ENCODE measurements around the gene XYLT1.

XYLT1 gene

GRCh38 chr16:17289674-17290635 is 180.8 kb downstream of the XYLT1 start:
- DNase-seq (ENCODE audit: low read depth, low spot score) = no peak

- DNase-seq (ENCODE audit: low read depth, low spot score) = no peak
These were observed 181.7 kb downstream of the XYLT1 start for GRCh38 chr16:17289050-17289449.

GRCh38 chr16:17287166-17287800 is 183.5 kb downstream of the XYLT1 start:
- no peak for DNase-seq (ENCODE audit: low read depth, low spot score)

DNA sequence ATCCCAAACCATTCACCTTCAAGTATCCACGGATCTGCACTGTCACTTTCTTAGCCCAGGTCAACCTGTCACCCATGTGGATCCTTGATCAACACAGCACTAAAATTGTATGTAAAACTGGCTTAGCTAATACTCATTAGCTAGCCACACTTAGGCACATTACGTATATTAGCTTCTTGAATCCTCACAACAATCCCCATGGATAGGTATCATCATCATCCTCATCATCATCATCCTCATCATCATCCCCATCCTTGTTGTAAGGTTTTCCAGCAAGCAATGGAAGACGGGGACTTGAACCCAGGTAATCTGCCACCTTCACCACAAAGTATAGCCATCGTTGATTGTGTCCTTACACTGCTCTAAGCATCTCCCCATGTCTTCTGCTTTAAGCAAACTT is 184.3 kb downstream of the XYLT1 start:
- no peak for DNase-seq (ENCODE audit: low read depth, low spot score)

DNA sequence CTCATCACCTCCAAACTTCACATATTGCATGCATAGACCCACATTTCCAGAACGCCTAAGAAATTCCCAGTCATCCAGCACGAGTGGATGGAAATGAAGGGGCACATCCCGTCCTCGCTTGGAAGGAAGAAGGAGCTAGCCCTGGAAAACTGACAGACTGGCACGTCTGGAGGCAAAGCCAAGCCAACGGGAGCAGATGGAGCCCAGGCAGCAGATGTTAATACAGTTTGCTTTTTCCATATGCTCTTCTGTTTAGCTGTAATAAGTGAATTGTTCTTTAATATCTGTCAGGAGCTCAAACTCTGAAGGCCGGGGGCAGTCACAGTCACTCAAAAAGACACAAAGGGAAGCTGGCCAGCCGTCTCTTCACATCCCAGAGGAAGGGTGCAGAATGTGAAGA is 187.7 kb downstream of the XYLT1 start:
- no peak for DNase-seq (ENCODE audit: low read depth, low spot score)

GRCh38 chr16:17282247-17282646 is 188.5 kb downstream of the XYLT1 start:
- no peak for DNase-seq (ENCODE audit: low read depth, low spot score)

GRCh38 chr16:17281052-17281451 is 189.7 kb downstream of the XYLT1 start:
- no peak for DNase-seq (ENCODE audit: low read depth, low spot score)

- no peak for DNase-seq (ENCODE audit: low read depth, low spot score)
These were observed 191.8 kb downstream of the XYLT1 start for GRCh38 chr16:17278988-17279387.

GRCh38 chr16:17277981-17278381 is 192.8 kb downstream of the XYLT1 start:
- DNase-seq (ENCODE audit: low read depth, low spot score) = no peak

DNA sequence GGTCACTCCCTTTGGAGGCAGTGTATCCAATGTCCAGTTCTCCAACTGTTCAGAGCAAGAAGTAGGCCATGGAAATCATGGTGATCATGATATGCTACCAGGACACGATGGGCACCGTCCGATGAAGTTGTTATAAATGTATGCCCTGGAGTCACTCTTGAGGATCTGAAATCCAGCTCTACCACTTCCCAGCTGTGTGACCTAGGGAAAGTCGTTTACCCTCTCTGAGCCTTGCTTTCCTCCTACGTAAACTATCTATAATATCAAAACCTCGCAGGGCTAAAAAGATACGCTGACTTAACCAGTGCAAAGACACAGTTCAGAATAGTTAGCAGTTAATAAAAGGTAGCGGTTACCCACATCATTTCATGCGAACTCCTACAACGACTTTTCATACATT is 194.2 kb downstream of the XYLT1 start:
- DNase-seq (ENCODE audit: low read depth, low spot score) = no peak

DNA sequence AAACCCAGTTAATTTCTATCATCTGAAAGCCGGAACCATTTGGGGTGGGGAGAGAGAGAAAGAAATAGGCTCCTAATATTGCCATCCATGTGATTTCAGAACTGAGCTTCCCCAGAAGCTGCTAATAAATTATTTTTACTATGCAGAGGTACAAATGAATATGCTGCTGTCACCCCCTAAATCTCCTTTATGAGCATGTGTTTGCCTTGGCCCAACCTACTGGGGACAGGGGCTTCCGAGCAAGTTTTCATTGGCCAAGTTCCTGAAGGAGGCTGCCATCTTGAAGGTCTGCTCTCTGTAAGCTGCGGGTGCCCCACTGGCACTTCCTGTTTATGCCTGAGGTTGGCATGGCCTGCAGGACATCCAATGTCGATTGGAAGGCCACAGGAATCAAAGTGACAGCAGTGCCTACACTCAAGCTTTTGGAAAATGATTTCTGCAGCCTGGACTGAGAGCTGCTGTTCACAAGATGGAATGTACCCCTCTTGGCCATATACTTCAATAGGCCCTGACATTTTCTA is 194.7 kb downstream of the XYLT1 start:
- DNase-seq (ENCODE audit: low read depth, low spot score) = no peak

GRCh38 chr16:17275076-17276009 is 195.4 kb downstream of the XYLT1 start:
- no peak for DNase-seq (ENCODE audit: low read depth, low spot score)

- no peak for DNase-seq (ENCODE audit: low read depth, low spot score)
These were observed 197.6 kb downstream of the XYLT1 start for GRCh38 chr16:17273142-17273561.

DNA sequence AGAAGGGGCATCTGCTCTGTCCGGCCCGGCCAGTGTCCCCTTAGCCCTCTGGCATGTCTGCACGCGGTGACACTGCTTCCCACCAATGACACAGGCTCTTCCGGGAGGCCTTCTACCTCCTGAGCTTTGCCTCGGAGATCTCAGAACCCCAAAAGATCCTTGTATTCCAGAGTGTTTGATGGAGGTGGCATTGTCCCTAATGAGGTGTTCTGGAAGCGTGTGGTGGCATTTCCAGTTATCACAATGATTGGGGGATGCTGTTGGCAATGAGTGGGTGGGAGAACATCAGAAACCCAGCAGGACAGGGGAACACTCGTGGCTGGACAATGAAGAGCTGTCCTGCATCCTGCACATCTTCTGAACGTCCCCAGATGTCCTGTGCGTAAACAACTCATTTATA is 198.0 kb downstream of the XYLT1 start:
- no peak for DNase-seq (ENCODE audit: low read depth, low spot score)

DNA sequence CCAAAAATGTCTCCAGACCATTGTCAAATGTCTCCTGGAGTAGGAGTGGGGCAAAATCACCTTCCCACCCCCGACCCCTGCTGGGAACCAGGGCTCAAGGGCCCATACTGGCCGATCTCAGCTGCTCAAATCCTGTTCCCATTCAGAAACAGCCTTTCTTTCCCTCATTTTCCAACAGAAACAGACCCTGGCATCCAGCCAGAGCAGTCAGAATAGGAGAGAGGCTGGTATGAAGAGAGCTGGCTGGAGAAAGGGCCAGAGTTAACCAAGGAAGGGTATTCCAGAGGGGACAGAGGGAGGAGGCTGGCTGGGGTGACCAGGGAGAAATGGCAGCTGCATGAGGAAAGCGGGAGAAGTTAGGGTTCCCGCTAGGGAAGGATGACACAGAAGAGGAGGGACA is 199.1 kb downstream of the XYLT1 start:
- no peak for DNase-seq (ENCODE audit: low read depth, low spot score)

GRCh38 chr16:17270683-17271109 is 200.1 kb downstream of the XYLT1 start:
- no peak for DNase-seq (ENCODE audit: low read depth, low spot score)

- DNase-seq (ENCODE audit: low read depth, low spot score) = no peak
These were observed 200.6 kb downstream of the XYLT1 start for GRCh38 chr16:17270111-17270510.

DNA sequence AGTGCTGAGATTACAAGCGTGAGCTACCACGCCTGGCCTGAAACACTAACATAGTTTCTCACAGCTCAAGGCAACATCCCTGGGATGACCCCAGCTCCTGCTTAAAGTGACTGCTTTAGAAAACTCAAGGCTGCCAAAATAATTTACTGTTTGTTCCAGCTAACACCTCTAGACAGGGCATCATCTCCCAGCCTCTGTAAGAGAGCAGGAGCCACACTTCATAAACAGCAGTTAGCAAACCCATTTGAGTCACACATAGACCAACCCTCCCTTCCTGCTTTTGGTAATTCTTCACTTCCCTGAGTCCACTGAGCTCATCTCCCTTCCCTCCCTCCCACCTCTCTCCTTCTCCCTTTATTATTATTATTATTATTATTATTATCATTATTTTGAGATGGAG is 201.3 kb downstream of the XYLT1 start:
- no peak for DNase-seq (ENCODE audit: low read depth, low spot score)

DNA sequence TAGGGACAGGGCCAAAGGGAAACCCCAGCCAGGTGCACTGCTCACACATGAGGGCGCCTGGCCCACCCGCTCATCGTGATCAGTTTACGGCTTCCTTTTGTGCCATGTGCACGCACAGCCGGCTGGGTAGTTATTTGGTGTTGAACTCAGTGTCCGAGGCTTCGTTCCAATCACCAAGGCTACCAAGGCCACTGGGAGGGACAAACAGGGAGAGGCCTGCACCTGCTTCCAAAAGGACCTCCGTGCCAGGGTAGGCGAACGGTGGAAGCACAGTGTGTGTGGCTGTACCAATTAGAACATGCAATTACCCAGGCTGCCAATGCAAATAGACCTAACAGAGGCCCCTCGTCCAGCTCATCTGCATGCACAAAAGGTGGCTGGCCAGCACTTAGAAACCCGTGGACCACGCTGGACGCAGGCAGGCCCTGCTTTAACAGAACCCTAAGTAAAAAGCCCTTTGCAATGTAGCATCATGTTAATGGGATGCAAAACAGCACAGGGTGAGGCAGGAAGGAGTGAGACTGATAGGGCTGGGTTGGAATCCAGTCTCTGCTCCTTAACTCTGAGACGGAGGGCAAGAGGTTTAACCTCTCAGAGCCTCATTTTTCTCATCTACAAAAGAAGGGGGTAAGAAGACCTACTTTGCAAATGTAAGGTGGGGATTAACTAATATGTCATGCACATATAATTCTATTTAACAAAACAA is 204.0 kb downstream of the XYLT1 start:
- DNase-seq (ENCODE audit: low read depth, low spot score) = no peak

GRCh38 chr16:17265154-17265553 is 205.6 kb downstream of the XYLT1 start:
- no peak for DNase-seq (ENCODE audit: low read depth, low spot score)

Data from activated CD4-positive, CD25-positive, alpha-beta regulatory T cell treated with anti-CD3 and anti-CD28 coated beads, Interleukin-2, amount 50 U/mL, for 16 hours (primary cell).